HG03095 (cell line): Measurements from ENCODE around the gene COL18A1.
"Not testable (repeated sequence)": the region's sequence is repeated elsewhere in the genome, so short reads cannot be mapped to it uniquely, and the experiment has no call there.

Source experiments
- ATAC-seq: cut with Tn5 transposase; IDR thresholded peaks from one replicate; pipeline ENCODE4 v1.9.1; 2021; ENCODE audit warnings: moderate library complexity; ENCODE audit not compliant: unreplicated experiment

Gene COL18A1

DNA sequence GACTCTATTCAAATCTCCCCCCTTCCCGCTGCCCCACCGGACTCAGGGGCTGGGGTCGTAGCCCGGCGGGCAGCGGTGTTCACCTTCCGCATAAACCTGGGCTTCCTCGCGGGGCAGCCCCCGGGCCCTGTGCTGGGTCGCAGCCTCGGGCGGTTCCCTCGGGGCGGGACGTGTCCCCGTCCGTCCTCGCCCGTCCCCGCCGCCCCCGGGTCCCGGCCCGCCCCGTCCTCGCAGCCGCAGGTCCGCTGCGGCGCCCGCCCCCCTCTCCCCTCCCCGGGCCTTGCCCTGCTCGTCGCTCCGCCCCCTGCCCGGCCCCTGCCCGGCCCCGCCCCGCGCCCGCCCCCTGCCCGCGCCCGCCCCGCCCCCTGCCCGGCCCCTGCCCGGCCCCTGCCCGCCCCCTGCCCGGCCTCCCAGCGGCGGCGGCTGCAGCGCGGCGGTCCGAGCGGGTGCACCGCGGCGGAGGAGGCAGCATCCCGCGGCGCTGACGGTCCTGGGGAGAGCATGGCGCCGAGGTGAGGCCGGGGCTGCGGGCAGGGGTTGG is at the start of gene COL18A1:
COL18A1 (plus strand) TSS at position 436 of the 541 bp plus-strand sequence; CDS start at position 502, 66 bp downstream.
- ATAC-seq, result no peak

DNA sequence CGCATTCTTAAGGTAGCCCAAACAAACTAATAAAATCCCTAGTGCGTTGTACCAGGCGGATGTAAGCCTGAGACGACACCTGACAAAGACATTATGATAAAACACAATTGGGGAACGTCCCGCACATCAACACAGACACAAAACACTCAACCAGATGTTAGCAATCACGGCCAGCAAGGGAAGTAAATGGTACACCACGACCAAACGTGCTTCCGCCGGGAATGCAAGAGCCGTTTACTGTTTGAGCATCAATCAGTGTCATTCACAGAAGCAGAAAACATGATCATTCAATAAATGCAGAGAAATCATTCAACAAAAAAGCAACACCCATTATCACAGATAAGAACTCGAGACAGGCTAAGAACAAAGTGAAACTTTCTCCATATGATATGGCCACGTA is 49.4 kb upstream of the COL18A1 start:
- ATAC-seq, result no peak

DNA sequence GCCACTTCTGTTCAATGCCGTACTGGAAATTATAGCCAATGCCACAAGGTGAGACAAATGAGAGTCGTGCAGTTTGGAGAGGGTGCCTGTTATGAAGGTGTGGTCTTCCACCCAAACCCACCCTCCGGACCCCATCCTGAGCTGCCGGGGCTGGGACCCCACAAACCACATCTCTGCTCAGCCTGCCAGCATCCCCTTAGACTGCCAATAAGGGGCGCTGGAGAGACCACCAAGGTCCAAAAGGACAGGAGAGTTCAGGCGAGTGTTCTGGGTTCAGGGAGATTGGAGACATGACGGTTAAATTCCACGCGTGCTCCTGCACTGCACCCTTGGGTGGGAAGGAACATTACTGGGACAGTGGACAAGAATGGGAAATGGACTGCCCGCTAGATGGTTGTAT is 48.7 kb upstream of the COL18A1 start:
- no peak for ATAC-seq

DNA sequence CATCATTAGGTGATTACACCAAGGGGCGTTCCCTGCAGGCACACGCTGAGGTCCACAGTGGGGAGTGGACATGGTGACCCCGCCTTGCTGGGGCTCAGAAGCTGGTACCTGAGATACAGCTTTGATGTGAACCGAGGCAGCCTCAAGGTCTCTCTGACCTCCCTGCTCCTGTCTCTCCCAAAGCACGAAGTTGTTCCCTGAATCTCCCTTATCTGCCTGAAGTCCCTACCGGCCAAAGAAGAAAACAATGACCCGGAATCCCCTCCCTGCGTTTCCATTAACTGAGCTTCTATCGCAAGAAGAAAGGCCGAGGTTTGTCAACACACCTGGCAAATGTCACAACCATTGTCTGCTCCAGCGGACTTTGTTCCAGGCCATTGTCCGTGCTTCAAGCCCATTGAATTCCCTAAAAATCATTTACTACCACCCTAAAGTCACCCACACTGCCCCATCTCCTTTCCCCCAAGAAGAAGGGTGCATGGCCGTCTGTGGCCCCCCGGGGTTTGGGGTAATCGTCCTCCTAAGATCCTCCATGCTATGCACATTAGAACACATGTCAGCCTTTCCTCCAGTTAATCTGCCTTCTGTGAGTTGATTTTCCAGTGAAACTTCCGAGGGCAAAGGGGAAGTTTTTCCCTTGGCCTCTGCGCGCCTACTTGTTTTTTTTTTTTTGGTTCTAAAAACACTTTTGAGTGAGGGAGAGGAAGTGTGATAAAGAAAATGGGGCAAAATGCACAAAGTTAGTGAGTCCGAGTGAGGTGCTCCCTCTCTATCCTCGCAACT is 48.1 kb upstream of the COL18A1 start:
- no peak for ATAC-seq

- ATAC-seq, result no peak
Measured at GRCh38 chr21:45357436-45358260, 47.3 kb upstream of the COL18A1 start.

- ATAC-seq, result no peak
Measured at GRCh38 chr21:45358261-45358670, 46.7 kb upstream of the COL18A1 start.

- ATAC-seq, result no peak
Measured at GRCh38 chr21:45358711-45359310, 46.2 kb upstream of the COL18A1 start.

- no peak for ATAC-seq
Measured at GRCh38 chr21:45359451-45360217, 45.3 kb upstream of the COL18A1 start.

- no peak for ATAC-seq
Measured at GRCh38 chr21:45361033-45361997, 43.6 kb upstream of the COL18A1 start.

DNA sequence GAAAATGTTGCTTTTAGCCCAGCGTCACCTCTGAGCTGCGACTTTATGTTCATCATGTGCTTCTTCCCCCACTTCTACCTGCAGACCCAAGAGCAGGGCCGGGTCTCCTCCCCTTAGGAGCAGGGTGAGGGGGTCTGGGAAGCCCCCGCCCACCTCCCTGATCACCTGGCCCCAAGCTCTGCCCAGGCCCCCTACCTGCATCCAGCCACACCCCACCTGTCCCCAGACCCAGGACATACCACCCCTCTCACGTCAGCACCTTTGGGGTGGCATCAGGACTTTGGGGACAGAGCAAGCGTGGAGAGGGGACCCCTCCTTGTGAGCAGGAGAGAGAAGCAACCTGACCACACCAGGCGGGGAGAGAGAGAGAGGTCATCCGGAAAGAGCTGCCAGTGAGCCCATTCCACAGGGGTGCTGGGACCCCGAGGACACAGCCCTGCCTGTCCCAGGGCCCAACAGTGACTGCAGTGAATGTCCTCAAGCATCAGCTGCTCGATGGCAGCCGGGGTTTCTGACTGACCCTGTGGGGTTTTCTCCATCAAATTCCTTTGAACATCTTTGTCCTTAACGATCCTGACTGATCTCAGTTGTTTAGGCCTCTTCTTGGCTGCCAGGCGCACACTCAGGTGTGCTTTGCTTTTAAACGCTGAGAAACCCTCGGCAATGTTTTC is 42.8 kb upstream of the COL18A1 start:
- ATAC-seq, result no peak

- ATAC-seq, result no peak
Measured at GRCh38 chr21:45362748-45363145, 42.2 kb upstream of the COL18A1 start.

GRCh38 chr21:45363272-45363671 is 41.7 kb upstream of the COL18A1 start:
- not testable (repeated sequence) for ATAC-seq

DNA sequence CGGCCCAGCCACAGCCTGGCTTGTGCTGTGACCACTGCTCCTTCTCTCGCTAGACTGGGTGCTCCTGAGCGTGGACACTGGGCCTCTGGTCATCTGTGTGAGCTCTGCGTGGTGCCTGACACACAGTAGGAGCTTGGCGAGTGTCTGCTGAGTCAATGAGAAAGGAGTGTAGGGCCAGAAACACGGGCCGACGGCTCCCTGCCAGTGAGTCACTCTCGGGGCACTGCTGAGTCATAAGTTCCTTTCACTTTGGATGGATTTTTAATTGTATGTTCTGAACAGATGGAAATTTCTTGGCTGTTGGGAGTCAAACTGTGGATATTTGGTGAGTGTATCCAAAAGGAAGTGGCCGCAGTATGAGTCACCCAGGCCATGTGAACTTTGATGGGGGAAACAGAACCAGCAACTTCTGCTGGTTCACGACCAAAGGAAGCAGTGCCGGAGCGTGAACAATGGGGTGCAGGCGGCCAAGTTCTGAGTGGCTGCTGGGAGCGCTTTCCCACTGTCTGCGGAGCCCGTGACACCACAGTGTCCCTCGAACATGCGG is 41.0 kb upstream of the COL18A1 start:
- no peak for ATAC-seq

GRCh38 chr21:45364468-45365185 is 40.3 kb upstream of the COL18A1 start:
- no peak for ATAC-seq

DNA sequence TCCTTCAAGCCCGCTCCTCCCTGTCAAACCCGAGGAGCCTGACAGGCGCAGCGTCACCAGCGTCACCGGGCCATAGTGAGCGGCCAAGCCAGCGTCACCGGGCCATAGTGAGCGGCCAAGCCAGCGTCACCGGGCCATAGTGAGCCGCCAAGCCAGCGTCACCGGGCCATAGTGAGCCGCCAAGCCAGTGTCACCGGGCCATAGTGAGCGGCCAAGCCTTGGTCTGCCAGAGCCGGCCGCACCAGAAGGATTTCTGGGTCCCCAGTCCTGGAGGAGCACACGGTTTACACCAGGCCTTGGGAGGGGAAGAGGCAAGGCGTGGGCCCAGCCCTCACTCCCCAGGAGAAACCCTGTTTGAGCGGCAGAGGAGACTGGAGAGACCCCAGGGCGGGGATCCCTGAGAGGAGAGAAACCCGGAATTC is 39.8 kb upstream of the COL18A1 start:
- ATAC-seq, result no peak

DNA sequence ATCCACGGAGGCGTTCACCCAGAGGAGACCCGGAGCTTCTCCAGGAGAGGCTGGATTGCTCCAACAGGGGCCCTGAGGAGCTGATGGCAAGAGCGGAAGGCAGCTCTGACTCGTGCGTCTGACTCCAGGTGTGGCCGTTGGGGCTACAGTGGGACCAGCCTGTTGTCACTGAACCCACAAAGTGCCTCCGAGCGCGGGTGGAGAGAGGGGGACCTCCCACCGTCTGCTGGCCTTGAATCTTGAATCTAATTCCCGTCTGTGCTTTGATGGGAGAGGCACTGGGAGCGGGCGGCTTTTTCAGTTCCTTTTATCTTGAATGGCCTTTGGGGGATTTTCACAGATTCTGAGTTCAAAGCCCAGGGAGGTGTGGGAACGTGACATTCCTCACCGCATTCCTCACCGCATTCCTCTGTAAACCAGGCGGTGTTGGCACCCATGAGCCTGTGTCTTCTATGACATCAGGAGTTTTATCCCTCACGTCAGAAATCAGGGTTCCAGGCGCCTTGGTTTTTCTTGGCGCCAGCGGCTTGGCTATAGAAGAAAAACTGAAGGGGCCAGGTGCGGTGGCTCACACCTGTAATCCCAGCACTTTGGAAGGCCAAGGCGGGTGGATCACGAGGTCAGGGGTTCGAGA is 39.2 kb upstream of the COL18A1 start:
- no peak for ATAC-seq

DNA sequence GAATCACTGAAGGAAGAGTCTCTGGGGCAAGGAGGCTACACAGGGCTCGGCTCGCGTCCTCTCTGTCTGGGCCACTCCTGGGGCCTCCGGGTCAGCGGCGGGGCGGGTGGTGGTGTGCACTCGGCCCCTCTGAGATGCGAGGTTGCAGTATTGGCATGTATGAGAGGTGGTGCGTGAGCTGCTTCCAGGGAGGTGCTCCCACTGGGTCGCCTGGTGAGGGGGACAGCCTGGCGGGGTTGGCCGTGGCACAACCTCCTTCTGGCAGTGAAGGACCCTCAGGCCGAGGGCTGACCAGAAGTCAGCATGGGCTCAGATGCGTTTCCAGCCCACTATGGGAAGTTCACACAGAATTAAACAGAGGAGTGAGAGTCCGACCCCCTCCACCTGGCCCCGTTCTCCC is 38.5 kb upstream of the COL18A1 start:
- ATAC-seq, result no peak
